ENCODE measurements around the gene CASQ1.

Gene CASQ1

DNA sequence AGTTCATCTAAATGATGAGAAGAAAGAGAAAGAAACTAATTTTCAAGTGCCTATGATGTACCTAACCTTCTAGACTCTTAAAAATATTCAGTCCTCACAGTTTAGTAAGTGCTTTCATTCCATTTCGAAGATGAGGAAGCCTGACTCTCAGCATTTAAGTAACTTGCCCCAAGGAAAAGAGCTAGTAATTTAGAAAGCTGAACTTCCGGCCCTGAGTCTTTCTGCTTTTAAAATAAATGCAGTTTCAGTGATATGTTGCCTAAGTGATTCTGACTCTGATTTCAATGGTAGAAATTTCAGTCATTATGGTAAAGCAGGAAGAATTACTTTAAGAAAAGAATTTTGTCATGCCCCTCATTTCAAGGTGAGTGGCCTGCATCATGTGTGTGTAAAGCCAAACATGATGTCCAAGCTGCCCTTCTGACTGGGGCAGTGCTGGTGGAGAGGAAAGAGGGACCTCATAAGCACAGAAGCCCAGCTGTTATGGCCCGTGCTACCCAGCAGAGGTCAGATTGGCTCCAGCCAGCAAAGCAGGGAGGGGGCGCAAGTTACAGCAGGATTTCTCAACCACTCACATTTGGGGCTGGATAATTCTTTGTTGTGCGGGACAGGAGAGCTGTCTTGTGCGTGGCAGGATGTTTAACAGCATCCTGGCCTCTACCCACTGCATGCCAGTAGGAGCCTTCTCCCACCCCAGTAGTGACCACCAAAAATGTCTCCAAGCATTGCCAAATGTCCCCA, 28.2 kb upstream of the CASQ1 start:
- DNase-seq (ENCODE audit: low spot score in 2 of 2): peak in 1 of 2 experiments; percentile 18
- H3K4me1 ChIP-seq: no peaks in the 10 kb centered on the region
- no peaks in the 10 kb centered on the region for H3K36me3 ChIP-seq (replicated peaks)
- peaks cover 4% of the 10 kb centered on the region; the same call in 1 of the 2 replicates for H3K27me3 ChIP-seq (ENCODE audit: low read depth)
- in situ Hi-C loops (cut with MboI; ENCODE audit: low sequenced_read_pairs): no loop called here
- no peak overlapping the region for H3K4me3 ChIP-seq
- no peaks in the 10 kb centered on the region for H3K9me3 ChIP-seq

DNA sequence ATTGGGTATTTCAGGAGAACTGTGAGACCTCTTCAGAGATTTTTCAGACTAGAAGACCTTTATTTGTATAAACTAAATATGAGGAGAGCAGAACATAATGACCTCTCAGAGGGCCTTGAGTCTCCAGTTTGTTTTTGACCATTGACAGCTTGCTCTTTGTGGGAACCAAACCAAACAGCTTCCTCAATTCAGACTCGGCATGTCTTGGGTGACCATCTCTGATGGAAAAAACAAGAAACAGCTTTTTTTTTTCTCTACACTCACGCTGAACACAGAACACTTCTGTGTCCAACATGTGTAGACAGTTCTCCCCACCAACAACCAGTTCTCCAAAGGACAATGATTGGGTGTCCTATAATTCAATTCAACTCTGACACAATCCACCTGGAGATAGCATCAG, 27.4 kb upstream of the CASQ1 start:
- Histone ChIP-seq H3K4me3 (no peak overlapping the region), H3K4me1 (no peaks in the 10 kb centered on the region), H3K27me3 (ENCODE audit: low read depth) (peaks cover 2% of the 10 kb centered on the region; the same call in 1 of the 2 replicates), H3K9me3 (no peaks in the 10 kb centered on the region), H3K36me3 (replicated peaks) (no peaks in the 10 kb centered on the region)
- in situ Hi-C loops (cut with MboI; ENCODE audit: low sequenced_read_pairs): no loop called here
- DNase-seq (ENCODE audit: low spot score in 2 of 2): no peak

DNA sequence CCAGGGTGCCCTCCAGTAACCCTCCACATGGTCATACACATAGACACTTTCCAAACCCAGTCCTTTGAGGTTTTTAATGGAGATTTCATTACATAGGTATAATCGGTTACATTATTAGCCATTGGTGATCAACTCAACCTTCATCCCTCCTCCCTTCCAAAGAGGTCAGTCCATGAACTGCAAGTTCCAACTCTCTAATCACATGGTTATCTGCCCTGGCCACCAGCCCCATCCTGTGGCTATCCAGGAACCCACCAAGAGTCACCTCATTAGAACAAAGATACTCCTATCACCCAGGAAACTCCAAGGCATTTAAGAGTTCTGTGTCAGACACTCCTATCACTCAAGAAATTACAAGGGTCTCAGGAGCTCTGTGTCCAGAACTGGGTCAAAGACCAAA, 26.8 kb upstream of the CASQ1 start:
- no peak for DNase-seq (ENCODE audit: low spot score in 2 of 2)
- Histone ChIP-seq H3K36me3 (replicated peaks) (no peaks in the 10 kb centered on the region), H3K4me1 (no peaks in the 10 kb centered on the region), H3K9me3 (no peaks in the 10 kb centered on the region), H3K27me3 (ENCODE audit: low read depth) (peaks cover 2% of the 10 kb centered on the region; the same call in 1 of the 2 replicates), H3K4me3 (no peak overlapping the region)
- in situ Hi-C loops (cut with MboI; ENCODE audit: low sequenced_read_pairs): no loop called here

DNA sequence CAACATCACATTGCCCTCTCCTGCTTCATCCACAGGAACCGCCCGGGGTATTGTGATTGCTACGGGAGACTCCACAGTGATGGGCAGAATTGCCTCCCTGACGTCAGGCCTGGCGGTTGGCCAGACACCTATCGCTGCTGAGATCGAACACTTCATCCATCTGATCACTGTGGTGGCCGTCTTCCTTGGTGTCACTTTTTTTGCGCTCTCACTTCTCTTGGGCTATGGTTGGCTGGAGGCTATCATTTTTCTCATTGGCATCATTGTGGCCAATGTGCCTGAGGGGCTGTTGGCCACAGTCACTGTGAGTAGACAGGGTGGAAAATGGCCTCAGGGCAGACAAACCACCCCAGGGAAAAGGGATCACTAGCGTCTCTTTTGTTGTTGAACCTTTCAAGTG, 26.3 kb upstream of the CASQ1 start:
- Histone ChIP-seq H3K4me3 (no peak overlapping the region), H3K9me3 (no peaks in the 10 kb centered on the region), H3K36me3 (replicated peaks) (no peaks in the 10 kb centered on the region), H3K27me3 (ENCODE audit: low read depth) (peaks cover 2% of the 10 kb centered on the region; the same call in 1 of the 2 replicates), H3K4me1 (no peaks in the 10 kb centered on the region)
- in situ Hi-C loops (cut with MboI; ENCODE audit: low sequenced_read_pairs): no loop called here
- DNase-seq (ENCODE audit: low spot score in 2 of 2): peak in 1 of 2 experiments; percentile 18

DNA sequence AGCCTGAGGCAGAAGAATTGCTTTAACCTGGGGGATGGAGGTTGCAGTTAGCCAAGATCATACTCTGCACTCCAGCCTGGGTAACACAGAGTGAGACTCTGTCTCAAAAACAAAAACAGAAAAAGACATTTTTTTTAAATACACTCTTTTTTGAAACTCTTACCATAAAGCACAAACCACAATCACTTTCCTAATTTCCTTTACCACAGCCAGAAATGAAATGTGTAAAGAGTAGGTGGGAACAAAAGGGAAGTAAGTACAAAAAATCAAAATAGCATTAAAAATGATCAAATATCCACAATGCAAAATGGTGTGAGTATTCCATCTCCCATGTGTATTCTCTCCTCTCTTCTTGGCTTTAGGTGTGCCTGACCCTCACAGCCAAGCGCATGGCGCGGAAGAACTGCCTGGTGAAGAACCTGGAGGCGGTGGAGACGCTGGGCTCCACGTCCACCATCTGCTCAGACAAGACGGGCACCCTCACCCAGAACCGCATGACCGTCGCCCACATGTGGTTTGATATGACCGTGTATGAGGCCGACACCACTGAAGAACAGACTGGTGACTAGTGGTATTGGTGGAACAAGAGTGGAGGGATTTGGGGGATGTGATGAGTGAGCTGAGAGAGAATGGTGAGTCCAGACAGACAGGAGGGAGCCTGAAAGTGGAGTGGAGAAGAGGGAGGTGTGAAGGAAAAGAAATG, 24.1 kb upstream of the CASQ1 start:
- in situ Hi-C loops (cut with MboI; ENCODE audit: low sequenced_read_pairs): no loop called here

DNA sequence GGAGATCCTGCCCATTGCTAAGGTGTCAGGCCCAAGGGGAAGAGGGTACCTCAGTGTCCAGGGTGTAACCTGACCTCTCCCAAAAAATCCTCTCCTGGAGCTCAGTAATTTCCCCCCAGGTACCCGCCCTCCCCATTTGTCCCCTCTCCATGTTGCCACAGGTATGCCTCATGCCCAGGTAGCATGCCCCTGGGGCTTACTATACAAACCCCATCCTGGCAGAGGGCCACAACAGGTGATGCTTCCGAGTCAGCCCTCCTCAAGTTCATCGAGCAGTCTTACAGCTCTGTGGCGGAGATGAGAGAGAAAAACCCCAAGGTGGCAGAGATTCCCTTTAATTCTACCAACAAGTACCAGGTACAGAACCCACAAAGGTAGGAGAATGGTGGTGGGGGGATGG, 23.3 kb upstream of the CASQ1 start:
- H3K27me3 ChIP-seq (ENCODE audit: low read depth): 0 out of 2 replicates have a peak, but pooled peaks cover 2% of the 10 kb centered on the region
- in situ Hi-C loops (cut with MboI; ENCODE audit: low sequenced_read_pairs): no loop called here
- no peaks in the 10 kb centered on the region for H3K4me1 ChIP-seq
- H3K4me3 ChIP-seq: no peak overlapping the region
- no peaks in the 10 kb centered on the region for H3K9me3 ChIP-seq
- no peaks in the 10 kb centered on the region for H3K36me3 ChIP-seq (replicated peaks)
- no peak for DNase-seq (ENCODE audit: low spot score in 2 of 2)

More for the DNA sequence above, 24.1 kb upstream of the CASQ1 start:
- no peaks in the 10 kb centered on the region for H3K36me3 ChIP-seq (replicated peaks)
- H3K9me3 ChIP-seq: no peaks in the 10 kb centered on the region
- H3K4me1 ChIP-seq: no peaks in the 10 kb centered on the region
- DNase-seq (ENCODE audit: low spot score in 2 of 2): no peak
- no peak overlapping the region for H3K4me3 ChIP-seq
- H3K27me3 ChIP-seq (ENCODE audit: low read depth): peaks cover 2% of the 10 kb centered on the region; the same call in 1 of the 2 replicates

DNA sequence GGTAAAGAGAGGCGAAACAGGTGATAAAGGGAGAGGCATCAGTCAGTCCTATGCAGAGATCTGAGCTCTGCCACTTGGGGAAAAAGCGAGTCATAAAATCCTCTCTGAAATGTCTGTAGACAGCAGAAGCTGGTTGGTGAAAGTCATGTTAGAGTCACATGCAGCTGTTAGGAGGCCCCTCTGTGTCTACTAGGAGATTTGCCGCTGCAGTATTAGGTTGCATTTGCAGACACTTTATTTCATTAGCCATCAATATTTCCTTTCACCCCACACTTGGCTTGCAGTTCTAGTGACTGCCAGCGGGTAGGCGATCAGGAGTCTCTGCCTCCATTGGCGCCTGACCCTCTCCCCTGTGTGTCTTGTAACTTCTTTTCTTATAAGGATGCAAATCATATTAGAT, 22.8 kb upstream of the CASQ1 start:
- DNase-seq (ENCODE audit: low spot score in 2 of 2): no peak
- no peak overlapping the region for H3K4me3 ChIP-seq
- no peaks in the 10 kb centered on the region for H3K9me3 ChIP-seq
- no peaks in the 10 kb centered on the region for H3K4me1 ChIP-seq
- in situ Hi-C loops (cut with MboI; ENCODE audit: low sequenced_read_pairs): no loop called here
- H3K27me3 ChIP-seq (ENCODE audit: low read depth): 0 out of 2 replicates have a peak, but pooled peaks cover 2% of the 10 kb centered on the region
- no peaks in the 10 kb centered on the region for H3K36me3 ChIP-seq (replicated peaks)

DNA sequence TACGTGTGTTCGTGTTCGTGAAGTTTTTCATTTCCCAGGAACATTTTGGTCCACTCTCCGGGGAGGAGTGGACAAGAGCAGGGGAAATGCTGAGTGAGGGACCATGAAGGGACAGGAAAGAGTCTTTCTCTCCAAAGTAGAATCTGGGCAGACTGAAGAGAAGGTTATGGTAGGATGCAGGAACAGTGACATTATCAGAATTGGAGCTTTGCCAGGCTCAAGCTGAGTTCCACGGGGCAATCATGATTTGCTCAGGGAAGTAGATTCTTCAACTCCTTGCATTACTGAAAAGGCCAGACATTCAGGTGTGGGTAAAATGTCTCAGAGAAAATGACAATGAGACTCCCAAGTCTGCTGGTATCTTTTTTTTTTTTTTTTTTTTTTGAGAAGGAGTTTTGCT, 22.4 kb upstream of the CASQ1 start:
- no peak for DNase-seq (ENCODE audit: low spot score in 2 of 2)
- Histone ChIP-seq H3K4me3 (no peak overlapping the region), H3K4me1 (no peaks in the 10 kb centered on the region), H3K36me3 (replicated peaks) (no peaks in the 10 kb centered on the region), H3K9me3 (no peaks in the 10 kb centered on the region), H3K27me3 (ENCODE audit: low read depth) (0 out of 2 replicates have a peak, but pooled peaks cover 2% of the 10 kb centered on the region)
- in situ Hi-C loops (cut with MboI; ENCODE audit: low sequenced_read_pairs): no loop called here

DNA sequence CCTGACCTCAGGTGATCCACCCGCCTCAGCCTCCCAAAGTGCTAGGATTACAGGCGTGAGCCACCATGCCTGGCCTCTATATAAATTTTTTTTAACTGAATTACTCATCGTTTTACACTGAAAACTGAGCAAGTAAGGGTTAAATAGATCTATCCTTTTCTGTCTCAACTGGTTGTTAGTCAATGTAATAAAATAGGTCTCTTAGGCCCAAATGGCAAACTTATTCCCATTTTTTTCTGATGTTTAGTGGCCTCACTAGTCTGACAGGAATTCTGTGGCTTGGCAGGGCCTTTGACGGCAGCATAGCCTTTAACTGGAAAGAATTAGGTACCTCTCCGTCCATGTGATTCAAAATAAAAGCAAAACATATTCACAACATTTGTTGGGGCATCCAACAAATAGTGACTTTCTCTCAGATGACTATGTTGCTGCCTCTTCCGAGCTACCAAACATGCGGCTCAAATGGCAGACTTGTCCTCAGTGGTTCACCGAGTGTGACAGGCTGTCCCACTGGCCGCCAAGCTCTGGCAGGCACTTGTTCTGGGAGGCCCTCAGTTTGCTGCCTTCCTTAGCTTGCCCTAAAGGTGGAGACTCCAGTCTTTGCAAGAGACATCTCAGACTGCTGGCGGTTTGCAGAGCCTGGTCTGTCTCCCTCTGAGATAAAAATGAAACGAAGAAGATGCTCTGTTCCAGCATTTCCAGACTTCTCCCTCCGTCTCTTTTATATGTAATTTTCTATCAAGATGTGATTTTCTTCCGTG, 21.6 kb upstream of the CASQ1 start:
- H3K27me3 ChIP-seq (ENCODE audit: low read depth): 0 out of 2 replicates have a peak, but pooled peaks cover 2% of the 10 kb centered on the region
- in situ Hi-C loops (cut with MboI; ENCODE audit: low sequenced_read_pairs): no loop called here
- DNase-seq (ENCODE audit: low spot score in 2 of 2): no peak
- H3K36me3 ChIP-seq (replicated peaks): no peaks in the 10 kb centered on the region
- no peak overlapping the region for H3K4me3 ChIP-seq
- no peaks in the 10 kb centered on the region for H3K4me1 ChIP-seq
- H3K9me3 ChIP-seq: no peaks in the 10 kb centered on the region

DNA sequence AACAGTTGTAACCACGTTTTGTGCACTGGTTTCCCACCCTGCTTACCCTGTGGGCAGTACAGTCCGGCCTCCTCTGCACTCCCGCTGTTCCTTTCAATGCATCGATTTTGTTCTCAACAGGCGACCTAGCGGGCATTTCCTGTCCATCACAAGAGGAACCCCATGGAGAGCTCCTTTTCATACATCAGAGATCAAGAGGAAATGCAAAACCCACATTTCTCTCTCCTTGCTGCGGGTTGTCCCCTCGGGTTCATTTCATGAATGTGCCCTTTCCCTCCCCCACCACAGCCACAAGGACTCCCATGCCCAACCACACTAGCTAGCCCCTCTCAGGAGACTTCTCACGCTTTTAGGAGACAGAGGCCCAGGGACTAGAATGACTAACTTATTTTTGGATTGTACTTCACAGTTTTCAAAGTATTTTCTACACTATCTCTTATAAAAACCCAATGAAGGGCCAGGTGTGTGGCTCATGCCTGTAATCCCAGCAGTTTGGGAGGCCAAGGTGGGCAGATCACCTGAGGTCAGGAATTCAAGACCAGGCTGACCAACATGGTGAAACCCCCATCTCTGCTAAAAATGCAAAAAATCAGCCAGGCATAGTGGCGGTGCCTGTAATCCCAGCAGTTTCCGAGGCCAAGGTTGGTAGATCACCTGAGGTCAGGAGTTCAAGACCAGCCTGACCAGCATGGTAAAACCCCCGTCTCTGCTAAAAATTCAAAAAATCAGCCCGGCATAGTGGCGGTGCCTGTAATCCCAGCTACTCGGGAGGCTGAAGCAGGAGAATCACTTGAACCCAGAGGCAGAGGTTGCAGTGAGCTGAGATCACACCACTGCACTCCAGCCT, 20.6 kb upstream of the CASQ1 start:
- Histone ChIP-seq H3K9me3 (no peaks in the 10 kb centered on the region), H3K27me3 (ENCODE audit: low read depth) (peaks cover 5% of the 10 kb centered on the region; the same call in 1 of the 2 replicates), H3K4me1 (no peaks in the 10 kb centered on the region), H3K36me3 (replicated peaks) (no peaks in the 10 kb centered on the region), H3K4me3 (no peak overlapping the region)
- in situ Hi-C loops (cut with MboI; ENCODE audit: low sequenced_read_pairs): no loop called here
- no peak for DNase-seq (ENCODE audit: low spot score in 2 of 2)

DNA sequence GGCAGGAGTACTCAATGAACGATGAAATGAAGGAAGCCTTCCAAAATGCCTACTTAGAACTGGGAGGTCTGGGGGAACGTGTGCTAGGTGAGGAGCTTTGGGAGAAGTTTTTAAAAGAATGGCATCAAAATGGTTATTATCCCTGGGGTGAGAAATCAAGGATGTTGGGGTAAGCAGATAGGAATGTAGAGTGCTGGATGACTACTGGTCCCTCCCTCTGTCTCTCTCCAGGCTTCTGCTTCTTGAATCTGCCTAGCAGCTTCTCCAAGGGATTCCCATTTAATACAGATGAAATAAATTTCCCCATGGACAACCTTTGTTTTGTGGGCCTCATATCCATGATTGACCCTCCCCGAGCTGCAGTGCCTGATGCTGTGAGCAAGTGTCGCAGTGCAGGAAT, 19.0 kb upstream of the CASQ1 start:
- no peaks in the 10 kb centered on the region for H3K36me3 ChIP-seq (replicated peaks)
- no peak overlapping the region for H3K4me3 ChIP-seq
- H3K27me3 ChIP-seq (ENCODE audit: low read depth): peaks cover 3% of the 10 kb centered on the region; the same call in 1 of the 2 replicates
- DNase-seq (ENCODE audit: low spot score in 2 of 2): no peak
- no peaks in the 10 kb centered on the region for H3K9me3 ChIP-seq
- in situ Hi-C loops (cut with MboI; ENCODE audit: low sequenced_read_pairs): no loop called here
- no peaks in the 10 kb centered on the region for H3K4me1 ChIP-seq

DNA sequence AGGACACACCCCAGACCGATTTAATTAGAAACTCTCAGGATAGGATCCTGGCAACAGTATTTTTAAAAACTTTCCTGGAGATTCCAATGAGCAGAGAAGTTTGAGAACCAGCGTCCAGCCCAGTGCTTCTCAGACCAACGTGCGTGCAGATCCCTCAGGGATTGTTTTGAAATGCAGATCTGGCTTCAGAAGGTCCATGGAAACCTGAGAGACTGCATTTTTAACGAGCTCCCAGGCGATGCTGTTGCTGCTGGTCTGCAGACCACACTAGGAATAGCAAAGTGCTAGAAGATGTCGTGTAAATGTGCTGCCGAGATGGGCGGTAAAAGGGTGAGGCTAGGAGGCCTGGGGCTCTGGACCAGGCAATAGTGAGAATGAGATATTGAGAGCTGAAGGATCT, 18.4 kb upstream of the CASQ1 start:
- DNase-seq (ENCODE audit: low spot score in 2 of 2): no peak
- H3K4me3 ChIP-seq: no peak overlapping the region
- in situ Hi-C loops (cut with MboI; ENCODE audit: low sequenced_read_pairs): no loop called here
- H3K36me3 ChIP-seq (replicated peaks): no peaks in the 10 kb centered on the region
- H3K27me3 ChIP-seq (ENCODE audit: low read depth): peaks cover 3% of the 10 kb centered on the region; the same call in 1 of the 2 replicates
- H3K9me3 ChIP-seq: no peaks in the 10 kb centered on the region
- no peaks in the 10 kb centered on the region for H3K4me1 ChIP-seq

DNA sequence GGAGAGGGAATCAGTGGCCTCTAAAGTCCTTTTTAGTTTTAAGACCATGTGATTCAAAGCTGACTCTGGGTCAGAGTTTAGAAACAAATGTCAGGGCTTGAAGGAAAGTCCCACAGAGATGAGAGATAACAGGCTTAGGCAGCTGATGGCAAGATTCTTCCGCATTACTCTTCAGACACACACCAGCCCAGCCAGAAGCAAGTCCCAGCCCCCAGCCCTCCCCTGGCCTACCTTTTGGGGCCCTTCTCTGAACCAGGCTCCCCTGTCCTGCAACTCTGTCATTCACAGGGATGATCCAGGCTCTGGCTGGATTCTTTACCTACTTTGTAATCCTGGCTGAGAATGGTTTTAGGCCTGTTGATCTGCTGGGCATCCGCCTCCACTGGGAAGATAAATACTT, 13.1 kb upstream of the CASQ1 start:
- in situ Hi-C loops (cut with MboI; ENCODE audit: low sequenced_read_pairs): no loop called here
- DNase-seq (ENCODE audit: low spot score in 2 of 2): no peak
- Histone ChIP-seq H3K27me3 (ENCODE audit: low read depth) (peaks cover 7% of the 10 kb centered on the region; the same call in 1 of the 2 replicates), H3K9me3 (no peaks in the 10 kb centered on the region), H3K4me1 (no peaks in the 10 kb centered on the region), H3K36me3 (replicated peaks) (no peaks in the 10 kb centered on the region), H3K4me3 (no peak overlapping the region)

All from HAP-1 (cell line).